ENCODE data around the gene SHOX. TPM values are rescaled to one million over a fixed set of nuclear protein-coding genes. Genes with fewer than 3 reads are reported as not detected.

SHOX gene
- total RNA-seq, 1 experiment from 2014 or later = 0.24 TPM

- peaks cover 0 to 2% (median 0%) of the 10 kb centered on the region in 3 experiments; a peak in 3 of 7 replicates for H3K36me3 Mint-ChIP-seq (ENCODE audit: insufficient read depth in 1 of 3, low read depth in 3 of 3)
- peaks cover 8 to 11% of the 10 kb centered on the region in 2 experiments; a peak in 2 of 5 replicates for H3K9me3 Mint-ChIP-seq
Measured at GRCh38 chrX:677376-677775, 46.8 kb downstream of the SHOX start.

More at GRCh38 chrX:677376-677775, 46.8 kb downstream of the SHOX start:
- peaks cover 31% of the 10 kb centered on the region for H3K27me3 Mint-ChIP-seq (ENCODE audit: low read depth)
- Histone ChIP-seq H3K9ac (ENCODE audit: extremely low read depth, insufficient read length, low read length) (no peak overlapping the region), H3K79me1 (ENCODE audit: insufficient read depth, low read depth, low read length, poor library complexity, severe bottlenecking) (no peaks in the 10 kb centered on the region), H2BK5ac (ENCODE audit: insufficient read length, low read length) (no peak overlapping the region), H2AFZ (ENCODE audit: low read length) (no peak overlapping the region), H4K91ac (ENCODE audit: insufficient read length, low read depth, low read length) (no peak overlapping the region), H3K4me2 (ENCODE audit: insufficient read depth, insufficient read length, low read length) (no peak overlapping the region), H2BK120ac (ENCODE audit: low read depth, low read length, poor library complexity, severe bottlenecking) (no peak overlapping the region), H2BK20ac (ENCODE audit: low read depth, low read length, poor library complexity, severe bottlenecking) (no peak overlapping the region), H3K9me3 (ENCODE audit: control insufficient read depth, low read depth, low read length) (no peaks in the 10 kb centered on the region), H4K20me1 (ENCODE audit: control insufficient read depth, insufficient read depth, insufficient read length) (no peaks in the 10 kb centered on the region), H3T11ph (ENCODE audit: low read length) (no peak overlapping the region), H3K27me3 (ENCODE audit: insufficient read depth, low read length) (no peaks in the 10 kb centered on the region), H3K27ac (ENCODE audit: insufficient read length, low read depth, low read length) (no peak overlapping the region), H4K8ac (replicated peaks; ENCODE audit: insufficient read length, low read depth, low read length) (no peak overlapping the region), H3K23me2 (ENCODE audit: insufficient read length, low read depth, low read length, poor library complexity, severe bottlenecking) (no peaks in the 10 kb centered on the region), H3K23ac (ENCODE audit: insufficient read length, low read depth, low read length) (no peak overlapping the region), H3K56ac (ENCODE audit: insufficient read length, low read depth, low read length) (no peak overlapping the region), H3K14ac (ENCODE audit: insufficient read depth, low read length) (no peak overlapping the region), H3K18ac (ENCODE audit: insufficient read length, low read depth, low read length) (no peak overlapping the region), H3K4ac (ENCODE audit: low read depth, low read length) (no peak overlapping the region), H2AK5ac (ENCODE audit: insufficient read length, low read length) (no peak overlapping the region), H4K5ac (ENCODE audit: insufficient read length, low read depth, low read length) (no peak overlapping the region), H2BK12ac (ENCODE audit: insufficient read length, low read depth, low read length) (no peak overlapping the region), H2BK15ac (ENCODE audit: low read depth, low read length) (no peak overlapping the region), H3K79me2 (ENCODE audit: insufficient read depth, low read length) (no peaks in the 10 kb centered on the region), H3K4me1 (ENCODE audit: insufficient read depth, low read length) (no peaks in the 10 kb centered on the region)
- H3K27ac Mint-ChIP-seq = no peak overlapping the region; a peak in 1 of 7 replicates
- no peak for TF ChIP-seq CTCF (conservative IDR thresholded peaks at IDR 0.05)
- no peak for DNase-seq
- peaks cover 7 to 22% of the 10 kb centered on the region in 2 experiments for H3K4me1 Mint-ChIP-seq
- H3K4me3 Mint-ChIP-seq = no peak overlapping the region
- WGBS (ENCODE audit: extremely low coverage, insufficient read length, low lambda C conversion rate) = no CpG with 5 or more reads among the region's 13 CpGs
